ENCODE results near the gene SOX15.
A peak's percentile ranks its signal among the peaks of the same experiment; 100 is the strongest.
"Not testable (repeated sequence)": the region's sequence is repeated elsewhere in the genome, so short reads cannot be mapped to it uniquely, and the experiment has no call there.

The SOX15 gene

DNA sequence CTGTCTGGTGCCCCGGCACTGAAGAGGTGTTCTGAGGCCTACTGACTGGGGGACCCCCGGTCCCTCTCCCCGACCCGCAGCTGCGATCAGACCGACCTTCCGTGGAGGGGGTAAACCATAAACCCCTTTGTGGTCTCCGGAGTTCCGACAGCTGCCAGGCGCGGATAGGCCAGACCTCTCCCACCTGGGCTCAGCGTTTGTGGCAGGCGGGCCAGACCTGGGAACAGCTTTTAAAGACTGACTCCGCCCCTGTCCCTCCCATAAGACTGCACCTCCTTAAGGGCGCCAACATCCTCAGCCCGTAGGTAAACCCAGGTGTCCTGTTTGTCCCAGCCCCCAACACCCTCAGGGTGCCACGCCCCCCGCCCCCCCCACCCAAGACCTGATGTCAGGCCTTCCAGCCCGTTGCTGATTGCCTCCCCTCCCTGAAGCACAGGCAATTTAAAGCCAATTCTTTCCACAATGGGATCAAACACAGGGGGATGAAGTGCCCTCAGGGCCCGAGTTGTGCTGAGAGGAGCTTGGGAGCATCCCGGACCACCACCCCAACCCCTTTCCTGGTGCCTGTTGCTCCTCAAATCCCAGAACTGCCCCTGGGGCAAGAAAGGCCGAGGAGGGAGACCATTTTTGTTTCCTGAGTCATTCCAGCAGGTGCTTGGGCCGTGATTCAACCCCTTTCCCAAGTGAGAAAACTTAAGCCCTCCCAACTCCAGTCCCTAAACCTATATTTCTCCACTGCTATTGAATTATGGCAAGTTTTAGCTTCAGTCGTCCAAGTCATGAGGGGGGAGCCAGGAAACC lies at the start of gene SOX15:
Gene SOX15, minus strand, starts transcription at position 204 of the 801 bp plus-strand sequence. CDS start 418 bp downstream, outside the sequence.
- DNase-seq: no peak

DNA sequence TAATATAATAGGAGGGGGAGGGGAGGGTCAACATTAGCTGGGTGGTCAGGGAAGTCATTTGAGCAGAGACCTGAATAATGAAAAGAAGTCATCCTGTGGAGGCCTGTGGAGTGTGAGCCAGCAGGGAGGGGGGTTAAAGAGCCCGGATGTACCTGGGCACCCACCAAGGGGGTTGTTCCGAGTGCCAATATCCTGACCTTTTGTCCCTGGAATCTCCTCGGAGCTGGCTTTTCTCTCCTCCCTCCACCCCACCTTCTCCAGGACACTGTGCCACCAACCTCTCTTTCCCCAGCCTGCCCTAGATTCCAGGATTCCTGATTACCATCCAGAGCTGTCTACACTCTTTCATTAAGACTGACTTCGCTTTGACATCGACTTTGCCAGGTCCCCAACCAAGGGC lies 46.3 kb upstream of the SOX15 start:
- DNase-seq: no peak

DNA sequence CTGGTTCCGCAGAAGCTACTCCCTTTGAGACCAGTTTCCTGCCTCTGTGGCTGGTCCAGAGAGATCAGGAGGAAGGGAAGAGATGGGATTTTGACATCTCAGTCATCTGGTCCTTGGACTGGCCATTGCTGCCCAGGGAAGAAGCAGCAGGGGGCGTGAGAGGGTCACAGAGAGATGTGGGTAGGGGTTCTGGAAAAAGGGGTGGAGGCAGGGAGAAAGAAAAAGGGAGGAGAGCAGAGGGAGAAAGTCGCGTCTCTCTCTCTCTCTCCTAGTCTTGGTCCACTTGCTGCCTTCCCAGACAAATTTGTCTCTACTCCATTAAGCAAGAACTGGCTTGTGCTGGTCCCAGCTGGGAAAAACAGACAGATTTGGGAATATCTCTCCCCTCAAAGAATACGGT lies 44.5 kb upstream of the SOX15 start:
- peak; percentile 72 for DNase-seq

DNA sequence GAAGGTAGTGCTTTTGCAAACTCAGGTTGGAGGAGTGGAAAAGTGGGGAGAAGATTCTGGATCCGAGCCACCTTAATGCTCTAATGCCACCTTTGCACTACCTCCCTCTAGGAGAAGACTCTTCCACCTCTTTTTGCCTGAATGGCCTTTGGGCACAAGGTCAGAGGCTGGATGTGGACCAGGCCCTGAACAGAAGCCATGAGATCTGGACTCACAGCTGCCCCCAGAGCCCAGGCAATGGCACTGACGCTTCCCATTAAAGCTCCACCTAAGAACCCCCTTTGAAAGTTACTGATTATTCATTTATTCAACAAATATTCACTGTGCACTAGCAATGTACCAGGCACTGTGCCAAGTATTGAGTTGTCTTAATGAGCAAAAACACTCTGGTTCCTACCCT lies 43.2 kb upstream of the SOX15 start:
- DNase-seq: peak; percentile 35

- peak; percentile 90 for DNase-seq
These were observed 42.6 kb upstream of the SOX15 start for GRCh38 chr17:7632492-7632894.

DNA sequence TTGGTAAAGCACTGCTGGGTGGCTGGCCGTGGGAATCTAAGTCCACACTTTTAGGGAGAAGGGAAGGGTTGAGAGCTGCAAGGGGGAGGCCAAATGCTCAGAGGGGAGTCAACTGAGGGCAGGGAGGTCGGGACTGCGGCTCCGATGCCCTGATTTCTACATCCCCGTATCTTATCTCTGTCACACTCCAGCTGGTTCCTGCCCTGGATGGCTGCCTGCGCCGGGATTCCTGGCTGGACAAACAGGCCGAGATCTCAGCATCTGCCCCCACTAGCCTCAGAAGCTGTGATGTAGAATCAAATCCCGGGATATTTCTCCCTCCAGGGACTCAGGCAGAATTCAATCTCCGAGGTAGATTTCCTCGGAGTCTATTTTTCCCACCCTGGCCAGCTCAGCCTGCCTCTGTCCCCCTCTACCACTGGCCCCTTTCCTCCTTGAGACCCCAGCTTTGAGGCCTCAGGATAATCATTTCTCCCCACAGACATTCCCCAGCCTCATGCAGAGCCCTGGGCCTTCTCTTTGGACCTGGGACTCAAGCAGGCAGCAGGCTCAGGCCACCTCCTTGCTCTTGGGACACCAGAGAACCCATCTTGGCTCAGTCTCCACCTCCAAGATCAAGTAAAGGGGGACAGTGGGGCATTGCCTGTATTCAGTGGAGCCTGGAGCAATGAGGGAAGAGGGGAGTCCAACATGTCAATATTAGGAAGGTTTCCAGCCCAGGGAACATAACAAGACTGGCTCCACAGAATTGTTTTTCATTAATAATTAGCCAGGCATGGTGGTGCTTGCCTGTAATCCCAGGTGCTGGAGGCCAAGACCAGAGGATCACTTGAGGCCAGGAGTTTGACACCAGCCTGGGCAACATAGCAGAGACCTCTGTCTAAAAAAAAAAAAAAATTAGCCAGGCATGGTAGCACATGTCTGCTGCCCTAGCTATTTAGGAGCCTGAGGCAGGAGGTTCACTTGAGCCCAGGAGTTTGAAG lies 41.8 kb upstream of the SOX15 start:
- no peak for DNase-seq

DNA sequence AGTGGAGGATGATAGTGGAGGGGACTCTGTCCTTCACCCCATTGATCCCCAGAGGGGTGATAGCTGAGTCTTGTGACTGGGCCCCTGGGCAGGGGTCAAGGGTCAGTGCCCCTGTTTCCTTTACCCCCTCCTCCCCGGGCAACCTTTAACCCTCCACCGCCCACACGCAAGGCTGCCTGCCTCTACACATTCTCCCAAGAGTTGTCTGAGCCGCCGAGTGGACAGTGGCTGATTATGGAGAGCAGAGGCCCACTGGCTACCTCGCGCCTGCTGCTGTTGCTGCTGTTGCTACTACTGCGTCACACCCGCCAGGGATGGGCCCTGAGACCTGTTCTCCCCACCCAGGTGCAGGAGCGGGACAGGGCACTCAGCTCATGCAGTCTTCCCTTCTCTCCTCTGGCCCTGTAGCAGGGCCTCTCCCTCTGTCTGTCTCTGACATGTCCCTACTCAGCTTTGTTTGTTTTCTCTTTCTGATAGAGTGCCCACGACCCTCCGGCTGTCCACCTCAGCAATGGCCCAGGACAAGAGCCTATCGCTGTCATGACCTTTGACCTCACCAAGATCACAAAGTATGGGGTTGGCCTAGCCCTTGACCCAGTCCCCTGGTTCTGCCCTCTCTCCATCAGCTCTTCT lies 40.2 kb upstream of the SOX15 start, which contains the start of gene SHBG:
Gene SHBG, plus strand, starts transcription at position 197 of the 633 bp plus-strand sequence. Its CDS starts 38 bp downstream, at position 235.
- DNase-seq: no peak

DNA sequence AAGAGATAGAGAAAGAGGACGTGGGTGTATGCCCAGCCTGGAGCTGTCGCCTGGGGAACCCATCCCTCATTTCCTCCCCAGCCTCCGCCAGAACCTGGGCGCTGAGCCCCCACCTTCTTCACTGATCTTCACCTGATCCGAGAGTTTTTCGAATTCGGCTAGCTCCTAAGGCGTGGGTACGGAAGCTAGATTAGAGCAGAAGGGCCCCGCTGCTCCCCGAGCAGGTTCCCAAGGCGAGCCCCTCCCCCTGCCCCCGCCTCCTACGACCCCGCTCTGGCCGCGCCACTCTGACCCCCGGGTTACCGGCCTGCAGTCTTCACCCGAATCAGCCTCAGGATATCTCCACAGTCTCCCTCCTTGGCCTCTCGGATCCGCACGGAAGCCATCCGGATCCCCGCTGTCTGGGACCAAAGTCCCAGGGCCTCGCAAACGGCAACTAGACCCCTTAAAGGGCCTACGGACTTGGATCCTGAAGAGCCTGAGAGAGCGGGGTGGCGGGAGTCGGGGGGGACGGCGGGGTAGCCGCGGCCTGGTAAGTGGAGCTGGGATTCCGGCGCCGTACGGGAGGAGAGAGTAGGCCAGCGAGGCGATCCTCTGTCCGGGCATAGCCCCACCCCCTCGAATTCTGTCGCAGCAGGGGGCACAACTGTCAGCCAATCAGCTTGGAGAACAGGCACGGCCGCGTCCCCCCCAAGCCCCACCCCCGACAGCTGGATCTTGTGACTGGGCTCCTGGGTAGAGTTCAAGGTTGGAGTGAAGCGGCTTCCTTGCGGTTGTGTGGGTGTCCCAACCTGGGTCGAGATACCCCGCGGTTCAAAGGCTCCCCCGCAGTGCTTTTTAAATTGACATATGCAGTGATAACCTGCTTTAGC lies 37.6 kb upstream of the SOX15 start, which contains the start of gene SAT2:
Gene SAT2, minus strand, starts transcription at position 572 of the 872 bp plus-strand sequence. Its CDS starts 186 bp downstream, at position 386.
- peak; percentile 97 for DNase-seq

GRCh38 chr17:7626956-7627249 lies 37.0 kb upstream of the SOX15 start:
- no peak for DNase-seq

- no peak for DNase-seq
These were observed 36.4 kb upstream of the SOX15 start for GRCh38 chr17:7626307-7626706.

GRCh38 chr17:7625749-7626148 lies 35.9 kb upstream of the SOX15 start:
- DNase-seq: not testable (repeated sequence)

GRCh38 chr17:7623661-7624060 lies 33.8 kb upstream of the SOX15 start:
- DNase-seq: no peak

DNA sequence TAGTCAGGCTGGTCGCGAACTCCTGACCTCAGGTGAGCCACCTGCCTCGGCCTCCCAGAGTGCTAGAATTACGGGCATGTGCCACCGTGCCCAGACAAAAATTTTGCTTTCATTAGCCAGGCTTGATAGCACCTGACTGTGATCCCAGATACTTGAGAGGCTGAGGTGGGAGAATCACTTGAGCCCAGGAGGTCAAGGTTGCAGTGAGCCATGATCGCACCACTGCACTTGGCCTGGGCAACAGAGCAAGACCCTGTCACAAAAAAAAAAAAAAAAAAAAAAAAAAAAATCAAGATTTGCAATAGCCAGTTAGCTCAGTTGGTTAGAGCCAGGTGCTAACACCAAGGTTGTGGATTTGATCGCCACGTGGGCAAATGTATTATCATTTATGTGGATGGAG lies 30.9 kb upstream of the SOX15 start:
- DNase-seq: no peak

DNA sequence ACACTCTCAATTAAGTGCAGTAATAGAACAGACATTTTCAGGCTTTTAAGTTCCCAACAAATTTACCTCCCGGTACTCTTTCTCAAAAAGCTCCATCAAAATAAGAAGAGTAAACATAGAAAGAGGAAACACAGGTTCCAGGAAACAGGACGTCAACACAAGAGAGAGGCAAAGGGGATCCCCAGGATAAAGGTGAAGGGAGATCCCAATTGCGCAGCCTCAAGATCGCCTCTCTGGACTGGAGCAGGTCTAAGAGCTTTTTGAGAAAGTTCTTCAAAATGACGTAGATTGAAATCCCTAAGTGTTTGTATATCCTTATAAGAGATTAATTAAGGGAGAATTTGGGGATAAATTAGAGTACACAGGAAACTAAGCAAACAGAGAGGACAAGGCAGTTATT lies 28.7 kb upstream of the SOX15 start:
- DNase-seq: no peak

DNA sequence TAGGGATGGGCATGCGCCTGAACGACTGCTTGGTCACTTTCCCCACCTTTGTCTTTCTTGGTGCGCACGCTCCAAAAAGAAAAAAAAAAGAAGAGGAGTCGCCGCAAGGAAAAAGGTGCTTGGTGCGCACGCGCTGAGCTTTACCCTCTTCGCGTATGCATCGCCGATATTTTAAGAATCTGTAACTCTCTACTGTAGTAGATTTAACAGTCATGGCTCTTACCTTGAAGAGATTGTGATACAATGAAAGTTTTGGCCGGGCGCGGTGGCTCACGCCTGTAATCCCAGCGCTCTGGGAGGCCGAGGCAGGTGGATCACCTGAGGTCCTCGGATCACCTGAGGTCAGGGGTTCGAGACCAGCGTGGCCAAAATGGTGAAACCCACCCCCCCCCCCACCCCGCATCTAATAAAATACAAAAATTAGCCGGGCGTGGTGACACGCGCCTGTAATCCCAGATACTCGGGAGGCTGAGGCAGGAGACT lies 25.4 kb upstream of the SOX15 start:
- no peak for DNase-seq

- peak; percentile 100 for DNase-seq
These were observed 24.8 kb upstream of the SOX15 start, which contains the start of gene FXR2 for GRCh38 chr17:7614425-7615264. Gene FXR2, minus strand, starts transcription at chr17:7614897. Its CDS starts 365 bp downstream, at chr17:7614532.

GRCh38 chr17:7613769-7614424 lies 24.0 kb upstream of the SOX15 start:
- no peak for DNase-seq

GRCh38 chr17:7612294-7612640 lies 22.4 kb upstream of the SOX15 start:
- DNase-seq: no peak

DNA sequence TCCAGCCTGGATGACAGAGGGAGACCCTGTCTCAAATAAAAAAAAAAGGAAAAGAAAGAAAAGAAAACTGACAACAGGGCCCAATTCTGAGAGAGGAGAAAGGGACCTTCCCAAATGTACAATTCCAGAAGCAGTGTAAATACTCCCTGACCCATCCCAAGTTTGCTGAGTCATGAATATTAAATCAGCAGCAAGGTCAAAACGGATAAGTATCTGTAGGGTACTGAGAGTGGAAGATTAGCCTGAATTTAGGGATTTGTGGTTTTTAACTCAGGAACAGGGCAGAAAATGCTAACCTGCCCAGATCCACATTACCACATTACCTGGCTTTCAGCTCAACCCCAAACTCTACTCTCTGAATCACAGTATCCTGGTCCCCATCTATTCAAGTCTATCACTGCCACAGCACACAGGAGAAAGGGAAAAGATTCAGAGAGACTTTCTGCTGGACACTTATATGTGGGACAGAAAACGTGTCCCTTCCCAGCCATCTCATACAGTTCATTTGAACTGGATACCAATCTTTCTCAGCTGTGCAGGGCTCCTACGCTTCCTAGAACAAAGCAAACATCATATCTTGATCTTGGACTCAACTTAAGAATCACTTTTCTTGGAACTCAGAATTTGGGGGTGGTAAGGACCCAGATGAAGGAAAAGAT lies 21.9 kb upstream of the SOX15 start:
- no peak for DNase-seq

GRCh38 chr17:7610641-7611040 lies 20.7 kb upstream of the SOX15 start:
- DNase-seq: no peak

All from hematopoietic multipotent progenitor cell treated with erythropoietin and hydrocortisone succinate and interleukin-3 and kit ligand, for 6 days (in vitro differentiated cells).